GM21423 (cell line): ENCODE data around the gene DIPK1C.
"Not testable (repeated sequence)": the region's sequence is repeated elsewhere in the genome, so short reads cannot be mapped to it uniquely, and the experiment has no call there.

Experiments
- ATAC-seq: cut with Tn5 transposase; IDR thresholded peaks from one replicate; pipeline ENCODE4 v1.9.1; 2021; ENCODE audit warnings: mild to moderate bottlenecking, moderate library complexity; ENCODE audit not compliant: unreplicated experiment

Gene DIPK1C

GRCh38 chr18:74457043-74457724 is at the start of gene DIPK1C:
Gene DIPK1C (minus strand): TSS chr18:74457308. CDS start chr18:74457259, 49 bp downstream.
- ATAC-seq, result no peak

GRCh38 chr18:74506448-74507084 is 49.5 kb upstream of the DIPK1C start:
- ATAC-seq, result no peak

GRCh38 chr18:74505776-74506175 is 48.7 kb upstream of the DIPK1C start:
- no peak for ATAC-seq

- no peak for ATAC-seq
Measured at GRCh38 chr18:74503137-74503536, 46.0 kb upstream of the DIPK1C start.

- no peak for ATAC-seq
Measured at GRCh38 chr18:74501386-74501785, 44.3 kb upstream of the DIPK1C start.

GRCh38 chr18:74500774-74501173 is 43.7 kb upstream of the DIPK1C start:
- ATAC-seq, result not testable (repeated sequence)

GRCh38 chr18:74500372-74500771 is 43.3 kb upstream of the DIPK1C start:
- ATAC-seq, result no peak

GRCh38 chr18:74499633-74500032 is 42.5 kb upstream of the DIPK1C start:
- peak; percentile 37 for ATAC-seq

GRCh38 chr18:74498712-74499627 is 41.9 kb upstream of the DIPK1C start:
- peak; percentile 30 for ATAC-seq

GRCh38 chr18:74497778-74498177 is 40.7 kb upstream of the DIPK1C start:
- ATAC-seq, result no peak

- ATAC-seq, result no peak
Measured at GRCh38 chr18:74497324-74497676, 40.2 kb upstream of the DIPK1C start.

- peak; percentile 22 for ATAC-seq
Measured at GRCh38 chr18:74496508-74497323, 39.6 kb upstream of the DIPK1C start.

- peak; percentile 65 for ATAC-seq
Measured at GRCh38 chr18:74495581-74496507, 38.7 kb upstream of the DIPK1C start, which contains the start of gene CNDP2. Gene CNDP2 (plus strand): TSS chr18:74496363. CDS start chr18:74499974, 3,611 bp downstream.

GRCh38 chr18:74494514-74494913 is 37.4 kb upstream of the DIPK1C start:
- no peak for ATAC-seq

- ATAC-seq, result peak; percentile 19
Measured at GRCh38 chr18:74493689-74494088, 36.6 kb upstream of the DIPK1C start.

- no peak for ATAC-seq
Measured at GRCh38 chr18:74492259-74492658, 35.2 kb upstream of the DIPK1C start.

GRCh38 chr18:74489676-74490075 is 32.6 kb upstream of the DIPK1C start:
- ATAC-seq, result no peak

- no peak for ATAC-seq
Measured at GRCh38 chr18:74488864-74489263, 31.8 kb upstream of the DIPK1C start.

- no peak for ATAC-seq
Measured at GRCh38 chr18:74488354-74488753, 31.2 kb upstream of the DIPK1C start.
